ENCODE data around the gene SGK2.

DNA sequence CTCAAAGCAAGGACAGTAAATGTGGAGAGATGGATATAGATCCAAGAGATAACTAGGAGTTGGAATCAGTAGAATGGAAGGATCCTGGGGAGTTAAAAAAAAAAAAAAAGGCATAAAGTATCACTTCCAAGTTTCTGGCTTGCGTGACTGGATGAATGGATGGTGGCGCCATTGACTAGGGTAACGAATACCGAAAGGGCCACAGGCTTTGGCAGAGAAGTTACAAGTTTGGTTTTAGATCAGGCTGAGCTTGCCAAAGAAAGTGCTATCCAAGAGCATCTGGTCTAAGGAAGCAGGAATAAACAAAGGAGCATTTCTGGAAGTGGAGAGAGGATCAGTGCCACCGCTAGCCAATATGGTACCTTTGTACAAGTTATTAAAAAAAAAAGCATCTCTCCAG, 33.8 kb upstream of the SGK2 start:
- TF ChIP-seq CTCF (IDR thresholded peaks at IDR 0.05; ENCODE audit: low read length) = no peak
- TF ChIP-seq EZH2phosphoT487 (IDR thresholded peaks at IDR 0.05; ENCODE audit: low read length) = no peak

Measured in MM.1S (cell line).